ENCODE measurements around the gene HSD17B3. TPM values are rescaled to one million over a fixed set of nuclear protein-coding genes. Genes with fewer than 3 reads are reported as not detected.

Gene HSD17B3
- total RNA-seq, 1 experiment from 2014 or later, result not detected

DNA sequence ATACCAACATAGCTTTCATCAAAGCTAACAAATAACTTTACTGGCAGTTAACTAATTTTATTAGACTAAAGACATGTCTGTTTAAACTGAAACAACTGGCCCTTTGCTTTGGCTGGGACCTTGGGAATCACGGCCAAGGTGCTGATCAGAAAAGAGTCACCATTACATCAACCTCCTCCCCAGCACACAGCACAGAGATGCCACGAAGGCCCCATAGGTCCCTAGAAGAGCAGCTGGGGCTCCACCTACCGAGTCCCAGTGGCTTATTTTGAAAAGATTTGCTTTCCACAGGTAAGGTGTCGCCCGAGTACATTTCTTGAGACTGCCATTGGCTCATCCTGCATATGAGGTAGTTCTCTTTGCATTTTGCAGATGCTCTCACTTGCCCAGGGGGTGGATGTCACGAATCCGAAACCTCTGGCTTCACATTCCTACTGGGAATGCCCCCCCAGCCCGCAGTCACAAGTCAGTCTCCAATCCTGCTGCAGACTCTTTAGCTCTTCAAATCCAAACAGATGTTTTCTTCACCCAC, 18.8 kb upstream of the HSD17B3 start:
- Histone ChIP-seq H3K9me3 (ENCODE audit: insufficient read depth, low read depth) (no peaks in the 10 kb centered on the region), H3F3A (ENCODE audit: insufficient read depth, low read depth) (no peaks in the 10 kb centered on the region), H3K79me2 (ENCODE audit: low read depth) (no peaks in the 10 kb centered on the region), H3K4me2 (no peak overlapping the region), H3K9me2 (ENCODE audit: insufficient read depth) (no peaks in the 10 kb centered on the region), H3K4me3 (no peak overlapping the region), H3K36me3 (ENCODE audit: low read depth) (no peaks in the 10 kb centered on the region), H3K4me1 (replicated peaks; ENCODE audit: insufficient read depth) (no peaks in the 10 kb centered on the region), H3K27ac (no peak overlapping the region), H3K27me3 (ENCODE audit: insufficient read depth, low read depth) (no peaks in the 10 kb centered on the region), H2AFZ (no peak overlapping the region), H4K20me1 (ENCODE audit: insufficient read depth) (no peaks in the 10 kb centered on the region)
- CTCF ChIA-PET, result interaction anchor here (0.6 to 1.4 kb wide), 3 partner anchors 89 to 807 kb away, joined by 6 to 12 read pairs (median 11); no protein-coding TSS in a partner anchor
- POLR2A ChIA-PET (ENCODE audit: unreplicated experiment), result no interaction called here
- intact Hi-C loops (cut with micrococcal nuclease; ENCODE audit: unreplicated experiment), result no loop called here
- no peak for DNase-seq
- no TSS peak for BruUV-seq (replicated peaks)
- TF ChIP-seq, protein P1, sequence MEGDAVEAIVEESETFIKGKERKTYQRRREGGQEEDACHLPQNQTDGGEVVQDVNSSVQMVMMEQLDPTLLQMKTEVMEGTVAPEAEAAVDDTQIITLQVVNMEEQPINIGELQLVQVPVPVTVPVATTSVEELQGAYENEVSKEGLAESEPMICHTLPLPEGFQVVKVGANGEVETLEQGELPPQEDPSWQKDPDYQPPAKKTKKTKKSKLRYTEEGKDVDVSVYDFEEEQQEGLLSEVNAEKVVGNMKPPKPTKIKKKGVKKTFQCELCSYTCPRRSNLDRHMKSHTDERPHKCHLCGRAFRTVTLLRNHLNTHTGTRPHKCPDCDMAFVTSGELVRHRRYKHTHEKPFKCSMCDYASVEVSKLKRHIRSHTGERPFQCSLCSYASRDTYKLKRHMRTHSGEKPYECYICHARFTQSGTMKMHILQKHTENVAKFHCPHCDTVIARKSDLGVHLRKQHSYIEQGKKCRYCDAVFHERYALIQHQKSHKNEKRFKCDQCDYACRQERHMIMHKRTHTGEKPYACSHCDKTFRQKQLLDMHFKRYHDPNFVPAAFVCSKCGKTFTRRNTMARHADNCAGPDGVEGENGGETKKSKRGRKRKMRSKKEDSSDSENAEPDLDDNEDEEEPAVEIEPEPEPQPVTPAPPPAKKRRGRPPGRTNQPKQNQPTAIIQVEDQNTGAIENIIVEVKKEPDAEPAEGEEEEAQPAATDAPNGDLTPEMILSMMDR (conservative IDR thresholded peaks at IDR 0.05), result no peak
- TF ChIP-seq EZH2 (IDR thresholded peaks at IDR 0.05; ENCODE audit: low read depth), result no peak

- Histone ChIP-seq H3K4me1 (replicated peaks; ENCODE audit: insufficient read depth) (no peaks in the 10 kb centered on the region), H3K9me3 (ENCODE audit: insufficient read depth, low read depth) (no peaks in the 10 kb centered on the region), H3F3A (ENCODE audit: insufficient read depth, low read depth) (no peaks in the 10 kb centered on the region), H3K27ac (no peak overlapping the region), H2AFZ (no peak overlapping the region), H3K27me3 (ENCODE audit: insufficient read depth, low read depth) (no peaks in the 10 kb centered on the region), H3K9me2 (ENCODE audit: insufficient read depth) (no peaks in the 10 kb centered on the region), H3K4me2 (no peak overlapping the region), H3K36me3 (ENCODE audit: low read depth) (no peaks in the 10 kb centered on the region), H3K4me3 (no peak overlapping the region), H3K79me2 (ENCODE audit: low read depth) (no peaks in the 10 kb centered on the region), H4K20me1 (ENCODE audit: insufficient read depth) (no peaks in the 10 kb centered on the region)
- no peak for DNase-seq
- intact Hi-C loops (cut with micrococcal nuclease; ENCODE audit: unreplicated experiment), result no loop called here
- no peak for TF ChIP-seq EZH2 (IDR thresholded peaks at IDR 0.05; ENCODE audit: low read depth)
- TF ChIP-seq, protein P1 (conservative IDR thresholded peaks at IDR 0.05), result no peak
- ChIA-PET POLR2A (ENCODE audit: unreplicated experiment) (no interaction called here), CTCF (no interaction called here)
- no TSS peak for BruUV-seq (replicated peaks)
These were observed 17.1 kb upstream of the HSD17B3 start for GRCh38 chr9:96318921-96319565.

DNA sequence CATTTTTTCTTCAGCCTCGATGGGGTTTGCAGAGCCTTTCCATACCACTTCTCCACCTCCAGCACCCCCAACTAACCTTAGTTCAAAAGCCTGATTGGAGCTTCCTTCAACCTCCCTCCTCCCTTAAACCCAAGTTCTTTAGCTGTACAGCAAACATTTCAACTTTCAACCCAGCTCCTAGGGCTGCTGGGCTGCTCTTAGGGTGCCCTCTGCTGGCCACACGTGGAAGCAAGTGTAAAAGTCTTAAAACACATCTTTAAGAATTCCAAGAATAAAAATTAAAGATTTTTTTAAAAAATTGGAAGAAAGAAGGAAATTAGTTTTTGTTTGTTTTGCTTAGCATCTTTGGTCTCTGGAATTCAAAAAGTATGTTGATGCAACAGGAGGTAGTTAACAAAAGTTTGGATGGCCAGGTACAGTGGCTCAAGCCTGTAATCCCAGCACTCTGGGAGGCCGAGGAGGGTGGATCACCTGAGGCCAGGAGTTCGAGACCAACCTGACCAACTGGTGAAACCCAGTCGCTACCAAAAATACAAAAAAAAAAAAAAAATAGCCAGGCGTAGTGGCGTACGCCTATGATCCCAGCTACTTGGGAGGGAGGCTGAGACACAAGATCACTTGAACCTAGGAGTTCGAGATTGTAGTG, 15.5 kb upstream of the HSD17B3 start:
- H3K4me2 ChIP-seq, result no peak overlapping the region
- no peaks in the 10 kb centered on the region for H3K9me2 ChIP-seq (ENCODE audit: insufficient read depth)
- no peaks in the 10 kb centered on the region for H3K27me3 ChIP-seq (ENCODE audit: insufficient read depth, low read depth)
- POLR2A ChIA-PET (ENCODE audit: unreplicated experiment), result interaction anchor here (0.5 to 0.9 kb wide), 3 partner anchors 10 to 806 kb away, joined by 4 to 9 read pairs (median 7); no protein-coding TSS in a partner anchor
- no peaks in the 10 kb centered on the region for H3F3A ChIP-seq (ENCODE audit: insufficient read depth, low read depth)
- CTCF ChIA-PET, result interaction anchor here (0.5 to 2.3 kb wide), 12 partner anchors 58 to 1763 kb away, joined by 3 to 20 read pairs (median 4); partner anchors contain the start of gene PCAT7
- H2AFZ ChIP-seq, result no peak overlapping the region
- TF ChIP-seq, protein P1 (conservative IDR thresholded peaks at IDR 0.05), result peak; percentile 86
- TF ChIP-seq EZH2 (IDR thresholded peaks at IDR 0.05; ENCODE audit: low read depth), result no peak
- peak; percentile 34 to 43 for DNase-seq
- intact Hi-C loops (cut with micrococcal nuclease; ENCODE audit: unreplicated experiment), result loop anchor here (1.0 kb wide), 2 partner anchors 85 to 98 kb away; no protein-coding TSS in a partner anchor
- no peaks in the 10 kb centered on the region for H3K36me3 ChIP-seq (ENCODE audit: low read depth)
- no TSS peak for BruUV-seq (replicated peaks)
- H3K4me1 ChIP-seq (replicated peaks; ENCODE audit: insufficient read depth), result no peaks in the 10 kb centered on the region
- no peaks in the 10 kb centered on the region for H4K20me1 ChIP-seq (ENCODE audit: insufficient read depth)
- no peaks in the 10 kb centered on the region for H3K79me2 ChIP-seq (ENCODE audit: low read depth)
- H3K27ac ChIP-seq, result no peak overlapping the region
- H3K4me3 ChIP-seq, result no peak overlapping the region
- H3K9me3 ChIP-seq (ENCODE audit: insufficient read depth, low read depth), result 0 out of 2 replicates have a peak, but pooled peaks cover 4% of the 10 kb centered on the region

Measured in PC-9 (cell line).